Esophagus squamous epithelium (tissue), 4 donors: ENCODE results near the gene NOD1.

Experiments
- CTCF ChIP-seq, 6 experiments: fragments of 450-650 bp in 4 of 6; fragments of 200-600 bp in 2 of 6; sonication (generic) in 2 of 6; IDR thresholded peaks; one replicate each; pipeline ENCODE4 v1.5.1; 2016 to 2019; ENCODE audit warnings: antibody characterized with exemption in 6 of 6, mild to moderate bottlenecking in 4 of 6, moderate library complexity in 4 of 6
- POLR2A ChIP-seq, 4 donors: fragments of 450-650 bp; IDR thresholded peaks; one replicate each; pipeline ENCODE4 v1.6.1; 2017; ENCODE audit warnings: antibody characterized with exemption in 4 of 4, mild to moderate bottlenecking in 4 of 4, moderate library complexity in 3 of 4

- TF ChIP-seq CTCF (IDR thresholded peaks at IDR 0.05) = no peak
- no peak for TF ChIP-seq POLR2A (IDR thresholded peaks at IDR 0.05)
Observed at GRCh38 chr7:30459591-30460245, 18.9 kb downstream of the NOD1 start.
